ENCODE measurements around the gene TLK2. TPM values are rescaled to one million over a fixed set of nuclear protein-coding genes. Genes with fewer than 3 reads are reported as not detected.

Gene TLK2
- polyA plus RNA-seq, 2 of the 4 experiments (the other 2 are of a cell fraction) = 30.4 to 68.7 TPM

GRCh38 chr17:62643496-62643895 lies 164.9 kb downstream of the TLK2 start:
- CTCF ChIA-PET = interaction anchor here (0.6 to 2.2 kb wide), 3 partner anchors 12 to 663 kb away, joined by 4 to 8 read pairs (median 6); no protein-coding TSS in a partner anchor
- no peak for FAIRE-seq

GRCh38 chr17:62644487-62645173 lies 166.0 kb downstream of the TLK2 start:
- no peaks in the 10 kb centered on the region for H3K9me3 ChIP-seq
- POLR2A ChIA-PET = no interaction called here
- DNase-seq (ENCODE audit: low read depth in 1 of 2, low spot score in 1 of 2) (peak in 1 of 2 experiments; percentile 44), FAIRE-seq (no peak), ATAC-seq (peak; percentile 67 to 72; a peak in 3 of 6 replicates)
- H3K4me1 ChIP-seq = no peaks in the 10 kb centered on the region
- CTCF ChIA-PET = interaction anchor here (1.5 kb wide), 1 partner anchor 11 kb away, joined by 8 read pairs; no protein-coding TSS in a partner anchor
- H3K4me3 ChIP-seq = no peak overlapping the region
- TF ChIP-seq HES2 (IDR thresholded peaks at IDR 0.05) (no peak), USF2 (IDR thresholded peaks at IDR 0.05) (peak; percentile 85), EP300 (IDR thresholded peaks at IDR 0.05) (no peak)
- H3K4me2 ChIP-seq = no peak overlapping the region
- H3K27ac ChIP-seq = no peak overlapping the region
- WGBS (ENCODE audit: missing lambda C conversion rate) = 93% methylated on average over 17 of the region's 17 CpGs

More at GRCh38 chr17:62643496-62643895, 164.9 kb downstream of the TLK2 start:
- no peak overlapping the region for H3K4me3 ChIP-seq
- POLR2A ChIA-PET = interaction anchor here (0.8 kb wide), 1 partner anchor 763 kb away, joined by 3 read pairs; no protein-coding TSS in a partner anchor
- no peak overlapping the region for H3K27ac ChIP-seq
- H3K4me2 ChIP-seq = no peak overlapping the region
- no peaks in the 10 kb centered on the region for H3K9me3 ChIP-seq
- no peak for TF ChIP-seq EHMT2 (IDR thresholded peaks at IDR 0.05; ENCODE audit: low read depth)
- TF ChIP-seq MAFK (IDR thresholded peaks at IDR 0.05; ENCODE audit: partially characterized antibody) = no peak
- no peak for TF ChIP-seq HOXB5 (CRISPR knock-in tag; IDR thresholded peaks at IDR 0.05)
- no peak for TF ChIP-seq NPAS2 (CRISPR knock-in tag; IDR thresholded peaks at IDR 0.05; ENCODE audit: borderline replicate concordance)
- TF ChIP-seq EHF (CRISPR knock-in tag; IDR thresholded peaks at IDR 0.05) = no peak
- TF ChIP-seq BCL3 (IDR thresholded peaks at IDR 0.05) = no peak
- TF ChIP-seq MAZ (IDR thresholded peaks at IDR 0.05; ENCODE audit: borderline replicate concordance, low read depth, low read length) = no peak
- no peak for TF ChIP-seq TFCP2L1 (CRISPR knock-in tag; IDR thresholded peaks at IDR 0.05)
- no peak for TF ChIP-seq ESRRA (IDR thresholded peaks at IDR 0.05; ENCODE audit: borderline replicate concordance, low read length)
- no peak for TF ChIP-seq NR3C1 (IDR thresholded peaks at IDR 0.05)
- TF ChIP-seq RAD21 (conservative IDR thresholded peaks at IDR 0.05 in 1 of 2, IDR thresholded peaks at IDR 0.05 in 1 of 2) = no peak
- TF ChIP-seq CEBPB (IDR thresholded peaks at IDR 0.05) = no peak
- no peak for TF ChIP-seq E2F6 (IDR thresholded peaks at IDR 0.05; ENCODE audit: borderline replicate concordance, low read depth)
- no peak for TF ChIP-seq CHD2 (IDR thresholded peaks at IDR 0.05; ENCODE audit: low read length, partially characterized antibody)
- ATAC-seq (no peak), DNase-seq (ENCODE audit: low read depth in 1 of 2, low spot score in 1 of 2) (no peak)
- H3K4me1 ChIP-seq = no peaks in the 10 kb centered on the region
- WGBS (ENCODE audit: missing lambda C conversion rate) = 83% methylated on average over 6 of the region's 6 CpGs

- ChIA-PET CTCF (interaction anchor here (1.0 to 2.4 kb wide), 6 partner anchors 11 to 227 kb away, joined by 3 to 8 read pairs (median 4); no protein-coding TSS in a partner anchor), POLR2A (no interaction called here)
- Histone ChIP-seq H3K4me2 (no peak overlapping the region), H3K4me1 (peaks cover 9% of the 10 kb centered on the region), H3K9me3 (no peaks in the 10 kb centered on the region), H3K27ac (no peak overlapping the region), H3K4me3 (no peak overlapping the region)
- no peak for ATAC-seq
- TF ChIP-seq CEBPB (IDR thresholded peaks at IDR 0.05) = no peak
- no peak for TF ChIP-seq SMC3 (IDR thresholded peaks at IDR 0.05)
- TF ChIP-seq HDAC2 (IDR thresholded peaks at IDR 0.05) = no peak
- TF ChIP-seq ZNF302 (CRISPR knock-in tag; IDR thresholded peaks at IDR 0.05) = no peak
- TF ChIP-seq KDM1A (IDR thresholded peaks at IDR 0.05; ENCODE audit: low read depth) = no peak
- TF ChIP-seq HOXB5 (CRISPR knock-in tag; IDR thresholded peaks at IDR 0.05) = no peak
- TF ChIP-seq RFX5 (IDR thresholded peaks at IDR 0.05) = no peak
- no peak for DNase-seq (ENCODE audit: low read depth in 1 of 2, low spot score in 1 of 2)
- WGBS (ENCODE audit: missing lambda C conversion rate) = 86% methylated on average over 15 of the region's 15 CpGs
- FAIRE-seq = no peak
These were observed 169.8 kb downstream of the TLK2 start for GRCh38 chr17:62648251-62648955.
